B cell (primary cell): Measurements from ENCODE around the gene AGPAT1. TPM values are rescaled to one million over a fixed set of nuclear protein-coding genes. Genes with fewer than 3 reads are reported as not detected.

Experiments
- ATAC-seq: fragments of 200-7000 bp; cut with Tn5 transposase; one replicate; pipeline ENCODE4 v1.10.0; 2021; ENCODE audit warnings: low read depth, mild to moderate bottlenecking, moderate number of reproducible peaks, moderate library complexity
- CTCF ChIA-PET: fragments of 350-600 bp; sonication (Branson Sonifier 250); formaldehyde crosslinking; loops from one replicate; lab custom pipeline; 2021; ENCODE audit warnings: antibody characterized with exemption, inconsistent platforms; lab: Charles Lee
- POLR2A ChIA-PET: fragments of 350-600 bp; sonication (Branson Sonifier 250); formaldehyde crosslinking; loops from one replicate; lab custom pipeline; 2021; ENCODE audit warnings: antibody characterized with exemption; lab: Charles Lee
- DNase-seq: peaks from one replicate; pipeline ENCODE4 v3.0.0; 2013
- H2AFZ ChIP-seq: 2 replicates; pipeline ENCODE4 v1.6.1; 2012; ENCODE audit warnings: mild to moderate bottlenecking, low read depth, low read length; ENCODE audit not compliant: insufficient read depth, poor library complexity, severe bottlenecking
- H3K27ac ChIP-seq, 2 donors: 1 replicate in 1 of 2; 2 replicates in 1 of 2; pipeline ENCODE4 v1.5.1; 2012 to 2013; ENCODE audit warnings: low read length in 2 of 2, mild to moderate bottlenecking in 2 of 2, moderate library complexity in 1 of 2
- H3K27me3 ChIP-seq, 4 experiments: fragments of 200-600 bp in 1 of 4; sonication (generic) in 1 of 4; replicated peaks in 1 of 4; 1 replicate in 2 of 4; 2 replicates in 2 of 4; pipeline versions ENCODE4 v1.6.1 to v1.7.0; 2013 to 2016; ENCODE audit warnings: low read length in 3 of 4, mild to moderate bottlenecking in 2 of 4, mixed read lengths in 1 of 4, moderate library complexity in 1 of 4; ENCODE audit not compliant: insufficient read depth in 4 of 4, control insufficient read depth in 3 of 4; ENCODE audit errors: control extremely low read depth in 1 of 4
- H3K36me3 ChIP-seq, 2 experiments: replicated peaks in 1 of 2; 1 replicate in 1 of 2; 2 replicates in 1 of 2; pipeline versions ENCODE4 v1.6.1 to v1.7.1; 2013; ENCODE audit warnings: low read length in 1 of 2; ENCODE audit not compliant: insufficient read depth in 2 of 2, control insufficient read depth in 1 of 2; ENCODE audit errors: control extremely low read depth in 1 of 2, extremely low read depth in 1 of 2
- H3K4me1 ChIP-seq, 2 donors: fragments of 200-600 bp in 1 of 2; sonication (generic) in 1 of 2; 1 replicate in 1 of 2; 2 replicates in 1 of 2; pipeline versions ENCODE4 v1.5.1 to v1.6.1; 2013 to 2017; ENCODE audit warnings: low read length in 2 of 2; ENCODE audit not compliant: control insufficient read depth in 2 of 2, insufficient read depth in 2 of 2
- H3K4me2 ChIP-seq: replicated peaks from 2 replicates; pipeline ENCODE3; 2012; ENCODE audit warnings: mild to moderate bottlenecking, low read depth, low read length; ENCODE audit not compliant: poor library complexity, severe bottlenecking
- H3K4me3 ChIP-seq, 5 experiments: fragments of 200-600 bp in 1 of 5; sonication (generic) in 1 of 5; 1 replicate in 3 of 5; 2 replicates in 2 of 5; pipeline versions ENCODE4 v1.5.1 to v1.7.0; 2011 to 2016; ENCODE audit warnings: low read length in 4 of 5, mild to moderate bottlenecking in 4 of 5, low read depth in 2 of 5, control low read depth in 1 of 5, moderate library complexity in 1 of 5; ENCODE audit not compliant: insufficient read depth in 1 of 5; ENCODE audit errors: control extremely low read depth in 1 of 5, extremely low read depth in 1 of 5
- H3K79me2 ChIP-seq: fragments of 200-600 bp; sonication (generic); one replicate; pipeline ENCODE4 v1.6.0; 2016; ENCODE audit warnings: low read length; ENCODE audit not compliant: control insufficient read depth, insufficient read depth
- H3K9ac ChIP-seq: fragments of 200-600 bp; sonication (generic); 2 replicates; pipeline ENCODE4 v1.6.1; 2017; ENCODE audit warnings: mild to moderate bottlenecking, low read length, moderate library complexity
- H3K9me3 ChIP-seq, 3 donors: one replicate each; pipeline versions ENCODE4 v1.6.1 to v1.7.1; 2013; ENCODE audit warnings: low read length in 2 of 3; ENCODE audit not compliant: control insufficient read depth in 2 of 3, insufficient read depth in 1 of 3; ENCODE audit errors: control extremely low read depth in 1 of 3
- H4K20me1 ChIP-seq: 2 replicates; pipeline ENCODE4 v1.6.0; 2012; ENCODE audit warnings: mild to moderate bottlenecking, low read length; ENCODE audit not compliant: insufficient read depth, control insufficient read depth, poor library complexity, severe bottlenecking
- H3K27ac Mint-ChIP-seq: one replicate; pipeline ENCODE4 v1.8.0; 2021; ENCODE audit warnings: mixed read lengths
- H3K27me3 Mint-ChIP-seq: one replicate; pipeline ENCODE4 v1.8.0; 2021; ENCODE audit warnings: mixed read lengths
- H3K4me1 Mint-ChIP-seq: one replicate; pipeline ENCODE4 v1.8.0; 2021; ENCODE audit warnings: mixed read lengths
- H3K4me3 Mint-ChIP-seq: one replicate; pipeline ENCODE4 v1.8.0; 2021; ENCODE audit warnings: mixed read lengths
- H3K9me3 Mint-ChIP-seq: one replicate; pipeline ENCODE4 v1.8.0; 2022; ENCODE audit warnings: mixed read lengths; ENCODE audit not compliant: insufficient read depth
- CTCF ChIP-seq: fragments of 200-600 bp; IDR thresholded peaks from one replicate; pipeline ENCODE4 v1.8.0; 2022; ENCODE audit warnings: antibody characterized with exemption, mild to moderate bottlenecking
- EZH2 ChIP-seq: IDR thresholded peaks from 2 replicates; pipeline ENCODE4 v1.6.1; 2012; ENCODE audit warnings: borderline replicate concordance, low read depth, mild to moderate bottlenecking, moderate library complexity, low read length; ENCODE audit not compliant: insufficient read depth, poor library complexity, severe bottlenecking
- WGBS: methylation state at CpG from one replicate; pipeline ENCODE4 v1.1.5; 2013; ENCODE audit warnings: missing lambda C conversion rate; ENCODE audit not compliant: insufficient coverage; 5-methylcytosine and 5-hydroxymethylcytosine counted together
- intact Hi-C: fragments of 100-400 bp; cut with micrococcal nuclease; formaldehyde crosslinking; loops from one replicate; pipeline ENCODE4 v1.10.0; 2022
- polyA plus RNA-seq: library from polyadenylated mRNA; depleted of rRNA; stranded (reverse); fragments of >200 nt; gene quantifications from 2 replicates; pipeline ENCODE4 v1.2.3, GENCODE V29; 2012
- total RNA-seq, 2 donors: library from RNA; stranded (reverse); fragments of 120-200 nt in 1 of 2; gene quantifications; 1 replicate in 1 of 2; 2 replicates in 1 of 2; pipeline versions ENCODE4 v1.2.3 to v1.2.4, GENCODE V29; 2013 to 2022

Gene AGPAT1
- total and polyA plus RNA-seq, 2 donors (not counting 1 experiment from before 2014, with no cell fraction given), result 29.8 to 37.1 TPM

GRCh38 chr6:32216285-32216684 lies 40.4 kb upstream of the AGPAT1 start:
- H3K9ac ChIP-seq, result no peak overlapping the region
- peaks cover 6 to 12% of the 10 kb centered on the region in 2 donors for H3K4me1 ChIP-seq
- TF ChIP-seq EZH2 (no peak), CTCF (no peak)
- Mint-ChIP-seq H3K4me3 (no peak overlapping the region), H3K4me1 (peaks cover 11% of the 10 kb centered on the region), H3K9me3 (no peaks in the 10 kb centered on the region), H3K27ac (no peak overlapping the region), H3K27me3 (peaks cover 5% of the 10 kb centered on the region)
- no peak overlapping the region for H3K4me2 ChIP-seq
- no peak for DNase-seq
- H3K4me3 ChIP-seq, result no peak overlapping the region
- H3K9me3 ChIP-seq, result no peaks in the 10 kb centered on the region
- H4K20me1 ChIP-seq, result no peaks in the 10 kb centered on the region
- no peaks in the 10 kb centered on the region for H3K36me3 ChIP-seq
- no peak overlapping the region for H3K27ac ChIP-seq
- H3K27me3 ChIP-seq, result no peaks in the 10 kb centered on the region
- ChIA-PET POLR2A (no interaction called here), CTCF (no interaction called here)
- no peak for ATAC-seq
- no peaks in the 10 kb centered on the region for H3K79me2 ChIP-seq
- intact Hi-C loops, result no loop called here
- WGBS, result 100% methylated on average over 7 of the region's 10 CpGs
- H2AFZ ChIP-seq, result no peak overlapping the region

- CTCF ChIA-PET, result no interaction called here
- POLR2A ChIA-PET, result no interaction called here
- no peak overlapping the region for H3K27ac Mint-ChIP-seq
Observed at GRCh38 chr6:32215617-32216016, 39.7 kb upstream of the AGPAT1 start.

More at GRCh38 chr6:32215617-32216016, 39.7 kb upstream of the AGPAT1 start:
- no peak for DNase-seq
- H3K27me3 Mint-ChIP-seq, result peaks cover 5% of the 10 kb centered on the region
- no peak overlapping the region for H2AFZ ChIP-seq
- intact Hi-C loops, result no loop called here
- no peaks in the 10 kb centered on the region for H3K79me2 ChIP-seq
- H4K20me1 ChIP-seq, result no peaks in the 10 kb centered on the region
- H3K4me1 ChIP-seq, result peaks cover 0 to 6% of the 10 kb centered on the region in 2 donors
- no peak overlapping the region for H3K9ac ChIP-seq
- no peak for TF ChIP-seq CTCF
- TF ChIP-seq EZH2, result no peak
- no peak overlapping the region for H3K4me3 ChIP-seq
- no peak overlapping the region for H3K4me3 Mint-ChIP-seq
- H3K9me3 Mint-ChIP-seq, result no peaks in the 10 kb centered on the region
- no peak for ATAC-seq
- no CpG with 5 or more reads among the region's 4 CpGs for WGBS
- H3K36me3 ChIP-seq, result no peaks in the 10 kb centered on the region
- no peak overlapping the region for H3K27ac ChIP-seq
- H3K9me3 ChIP-seq, result no peaks in the 10 kb centered on the region
- H3K27me3 ChIP-seq, result no peaks in the 10 kb centered on the region
- no peak overlapping the region for H3K4me2 ChIP-seq
- peaks cover 9% of the 10 kb centered on the region for H3K4me1 Mint-ChIP-seq
